Aorta (tissue), 5 donors: Measurements from ENCODE around the gene ERFE. TPM values are rescaled to one million over a fixed set of nuclear protein-coding genes. Genes with fewer than 3 reads are reported as not detected.
A peak's percentile ranks its signal among the peaks of the same experiment; 100 is the strongest.
"Not testable (repeated sequence)": the region's sequence is repeated elsewhere in the genome, so short reads cannot be mapped to it uniquely, and the experiment has no call there.

Experiments used
- ATAC-seq: fragments of 200-7000 bp; cut with Tn5 transposase; one replicate; pipeline ENCODE4 v1.9.1; 2022; ENCODE audit warnings: moderate library complexity; ENCODE audit not compliant: low FRiP score
- DNase-seq, 2 donors: peaks; one replicate each; pipeline ENCODE4 v3.0.0-alpha.2; 2020
- H3K27ac ChIP-seq, 2 donors: one replicate each; pipeline ENCODE4 v1.5.1; 2013; ENCODE audit warnings: low read length in 2 of 2, mild to moderate bottlenecking in 2 of 2, moderate library complexity in 2 of 2, control low read depth in 1 of 2, inconsistent platforms in 1 of 2, low read depth in 1 of 2
- H3K27me3 ChIP-seq, 2 donors: one replicate each; pipeline ENCODE4 v1.6.1; 2013; ENCODE audit warnings: control low read depth in 1 of 2, low read length in 1 of 2, mild to moderate bottlenecking in 1 of 2, moderate library complexity in 1 of 2; ENCODE audit not compliant: insufficient read depth in 2 of 2, control insufficient read depth in 1 of 2
- H3K36me3 ChIP-seq, 2 donors: one replicate each; pipeline ENCODE4 v1.6.1; 2013; ENCODE audit warnings: control low read depth in 1 of 2, low read length in 1 of 2, mild to moderate bottlenecking in 1 of 2; ENCODE audit not compliant: insufficient read depth in 2 of 2, control insufficient read depth in 1 of 2
- H3K4me1 ChIP-seq, 2 donors: one replicate each; pipeline ENCODE4 v1.6.1; 2013; ENCODE audit warnings: low read length in 2 of 2, control low read depth in 1 of 2, mild to moderate bottlenecking in 1 of 2, moderate library complexity in 1 of 2; ENCODE audit not compliant: insufficient read depth in 2 of 2, control insufficient read depth in 1 of 2
- H3K4me3 ChIP-seq, 2 donors: one replicate each; pipeline ENCODE4 v1.5.1; 2013; ENCODE audit warnings: low read length in 2 of 2, control low read depth in 1 of 2, mild to moderate bottlenecking in 1 of 2
- H3K9me3 ChIP-seq: one replicate; pipeline ENCODE4 v1.6.1; 2013; ENCODE audit warnings: mild to moderate bottlenecking, low read length; ENCODE audit not compliant: control insufficient read depth
- WGBS, 2 donors: extraction: QIAGEN DNeasy Blood & Tissue Kit; methylation state at CpG; one replicate each; pipeline ENCODE4 v1.1.7; 2013; 5-methylcytosine and 5-hydroxymethylcytosine counted together
- intact Hi-C, 2 donors: fragments of 100-400 bp; cut with DNase I; formaldehyde crosslinking; loops; one replicate each; pipeline versions ENCODE4 v1.14.2 to v1.15.0; 2022
- long read RNA-seq, 2 donors: library from polyadenylated mRNA; unstranded; transcript quantifications; one replicate each; pipeline ENCODE4 v2.0.0, GENCODE V29; 2020 to 2021
- polyA plus RNA-seq, 2 donors: library from polyadenylated mRNA; stranded (reverse); fragments of 200-250 nt; gene quantifications; one replicate each; pipeline ENCODE4 v1.2.3, GENCODE V29; 2013
- total RNA-seq, 2 donors: library from RNA; stranded (reverse); fragmentation: NEBNext Ultra II Directional; extraction: Animal tissue kit (Norgen Biotek cat#: 25700); gene quantifications; one replicate each; pipeline ENCODE4 v1.2.1, GENCODE V29; 2021
- donor health status: healthy with polysubstance abuse.
- donor health status: Bipolar disorder and iron deficiency.
- donor health status: DM: no; HTN: no; CAD: no.
- donor health status: DM: no; HTN: no; CAD: no.
- donor health status: DM: yes; HTN: yes; CAD: no.

Gene ERFE
- total RNA-seq, result 1 to 10 TPM in 1 of 2 donors, under 1 TPM in 1; 0.96 to 2.5 TPM
- polyA plus RNA-seq, result 1 to 10 TPM in 1 of 2 donors, not detected in 1; 2.8 TPM
- long read RNA-seq, donor 1, partial matches to known transcripts, result 0 of 2 reads
- long read RNA-seq, donor 1, other reads (novel, unspliced or antisense), result 2 of 2 reads
- long read RNA-seq, donor 2, partial matches to known transcripts, result 0 of 1 reads
- long read RNA-seq, donor 2, other reads (novel, unspliced or antisense), result 1 of 1 reads

DNA sequence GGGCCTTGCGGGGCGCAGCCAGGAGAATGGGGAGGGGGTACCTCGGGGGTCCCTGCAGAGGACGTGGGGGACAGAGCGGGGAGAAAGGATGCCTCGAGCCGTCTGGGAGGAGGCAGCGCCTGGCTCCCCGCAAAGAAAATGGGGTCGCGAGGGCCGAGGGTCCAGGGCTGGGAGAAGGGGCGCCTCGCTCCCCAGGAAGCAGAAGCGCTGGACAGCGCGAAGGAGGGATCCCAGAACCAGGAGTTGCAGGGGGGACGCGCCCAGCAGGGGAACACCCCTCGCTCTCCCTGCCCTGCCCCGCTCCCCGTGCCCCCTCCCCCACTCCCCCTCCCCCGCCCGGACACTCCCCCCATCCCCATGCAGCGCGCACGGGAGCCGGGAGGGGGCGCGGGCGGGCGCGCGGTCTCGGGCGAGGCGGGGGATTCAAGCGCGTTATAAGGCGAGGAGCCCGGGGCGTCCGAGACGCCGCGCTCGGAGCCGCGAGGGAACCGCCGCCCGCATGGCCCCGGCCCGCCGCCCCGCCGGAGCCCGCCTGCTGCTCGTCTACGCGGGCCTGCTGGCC is at the start of gene ERFE:
Gene ERFE, plus strand, starts transcription at position 462 of the 562 bp plus-strand sequence. Its CDS starts 38 bp downstream, at position 500.
- Histone ChIP-seq H3K9me3 (no peaks in the 10 kb centered on the region), H3K36me3 (no peaks in the 10 kb centered on the region), H3K4me3 (peak within 1 kb of the TSS; percentile 3 to 21), H3K27ac (no peak within 1 kb of the TSS), H3K27me3 (no peaks in the 10 kb centered on the region), H3K4me1 (no peaks in the 10 kb centered on the region)
- ATAC-seq (peak; percentile 37), DNase-seq (peak; percentile 49 to 87)
- WGBS, 2 donors, result 9 to 22% methylated on average over 12 to 49 of the region's 61 CpGs
- intact Hi-C loops, result no loop called here

- Histone ChIP-seq H3K27ac (no peak overlapping the region), H3K4me1 (no peaks in the 10 kb centered on the region), H3K36me3 (no peaks in the 10 kb centered on the region), H3K4me3 (no peak overlapping the region), H3K27me3 (no peaks in the 10 kb centered on the region), H3K9me3 (no peaks in the 10 kb centered on the region)
- no peak for ATAC-seq
- 90 to 94% methylated on average over 13 of the region's 13 CpGs for WGBS, 2 donors
- intact Hi-C loops, result no loop called here
- peak; percentile 25 to 35 for DNase-seq
These were observed 45.2 kb upstream of the ERFE start for GRCh38 chr2:238113611-238114010.

- H3K27ac ChIP-seq, result no peak overlapping the region
- H3K4me3 ChIP-seq, result no peak overlapping the region
- 75 to 82% methylated on average over 16 of the region's 16 CpGs for WGBS, 2 donors
- intact Hi-C loops, result no loop called here
- no peaks in the 10 kb centered on the region for H3K27me3 ChIP-seq
- ATAC-seq (no peak), DNase-seq (peak; percentile 26 to 67)
- no peaks in the 10 kb centered on the region for H3K4me1 ChIP-seq
- no peaks in the 10 kb centered on the region for H3K36me3 ChIP-seq
- H3K9me3 ChIP-seq, result no peaks in the 10 kb centered on the region
These were observed 44.4 kb upstream of the ERFE start for GRCh38 chr2:238114331-238114841.

DNA sequence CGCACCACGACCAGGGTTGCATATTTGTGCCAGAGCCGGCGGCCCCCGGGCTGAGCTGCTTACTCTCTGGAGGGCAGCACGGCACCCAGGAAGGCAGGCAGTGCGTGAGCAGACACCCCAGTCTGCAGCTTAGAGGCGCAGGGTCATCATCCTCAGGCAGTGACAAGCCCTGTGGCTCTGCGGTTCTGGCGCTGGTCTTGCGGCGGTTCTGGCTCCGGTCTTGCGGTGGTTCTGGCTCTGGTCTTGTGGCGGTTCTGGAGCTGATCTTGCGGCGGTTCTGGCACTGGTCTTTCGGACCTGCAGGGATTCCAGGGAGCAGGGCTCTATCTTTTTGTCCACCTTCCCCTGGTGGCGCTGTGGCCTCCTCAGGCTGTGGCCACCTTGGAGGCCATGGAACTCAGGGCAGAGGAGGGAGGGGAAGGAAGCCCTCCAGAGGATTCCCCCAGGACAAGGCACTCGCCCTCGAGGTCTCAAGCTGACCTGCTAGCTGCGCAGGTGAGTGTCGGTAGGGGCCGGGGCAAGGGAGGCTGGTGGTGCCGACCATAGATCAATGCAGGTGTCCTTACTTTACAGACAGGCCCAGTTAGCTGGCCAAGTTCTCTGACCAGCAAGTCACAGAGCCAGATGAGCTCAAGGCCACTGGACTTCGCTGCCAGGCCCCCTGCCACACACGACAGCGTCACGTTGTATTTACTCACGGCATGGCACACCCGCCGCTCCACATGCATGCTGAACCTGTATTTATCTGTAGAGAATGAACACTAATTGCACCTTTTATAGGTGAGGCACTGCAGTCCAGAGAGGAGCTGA is 43.7 kb upstream of the ERFE start:
- Histone ChIP-seq H3K9me3 (no peaks in the 10 kb centered on the region), H3K27ac (no peak overlapping the region), H3K27me3 (no peaks in the 10 kb centered on the region), H3K36me3 (no peaks in the 10 kb centered on the region), H3K4me3 (no peak overlapping the region), H3K4me1 (no peaks in the 10 kb centered on the region)
- DNase-seq (peak; percentile 26 to 51), ATAC-seq (peak; percentile 29)
- whole genome bisulfite sequencing, 2 donors, result 90 to 91% methylated on average over 32 of the region's 32 CpGs
- intact Hi-C loops, result no loop called here

- 97 to 98% methylated on average over 12 of the region's 12 CpGs for WGBS, 2 donors
- H3K9me3 ChIP-seq, ATAC-seq, H3K4me3 ChIP-seq, H3K27ac ChIP-seq, H3K27me3 ChIP-seq, H3K4me1 ChIP-seq, H3K36me3 ChIP-seq: not testable (repeated sequence)
- peak; percentile 9 to 68 for DNase-seq
- intact Hi-C loops, result loop anchor here in 1 of 2 donors (2.0 kb wide), 1 partner anchor 35 kb away; no protein-coding TSS in a partner anchor
These were observed 43.1 kb upstream of the ERFE start for GRCh38 chr2:238115709-238116108.

GRCh38 chr2:238116298-238117198 is 42.2 kb upstream of the ERFE start:
- WGBS, 2 donors, result 93 to 94% methylated on average over 21 of the region's 21 CpGs
- no peaks in the 10 kb centered on the region for H3K36me3 ChIP-seq
- DNase-seq, result peak; percentile 28 to 62
- no peaks in the 10 kb centered on the region for H3K9me3 ChIP-seq
- ATAC-seq, result no peak
- intact Hi-C loops, result loop anchor here in 1 of 2 donors (2.0 kb wide), 1 partner anchor 36 kb away; no protein-coding TSS in a partner anchor
- no peaks in the 10 kb centered on the region for H3K27me3 ChIP-seq
- H3K4me1 ChIP-seq, result no peaks in the 10 kb centered on the region
- H3K27ac ChIP-seq, result no peak overlapping the region
- no peak overlapping the region for H3K4me3 ChIP-seq

- Histone ChIP-seq H3K36me3 (no peaks in the 10 kb centered on the region), H3K27ac (no peak overlapping the region), H3K4me3 (no peak overlapping the region), H3K9me3 (no peaks in the 10 kb centered on the region), H3K4me1 (no peaks in the 10 kb centered on the region), H3K27me3 (no peaks in the 10 kb centered on the region)
- intact Hi-C loops, result loop anchor here in 1 of 2 donors (2.0 kb wide), 1 partner anchor 37 kb away; no protein-coding TSS in a partner anchor
- 72 to 74% methylated on average over 10 to 11 of the region's 11 CpGs for WGBS, 2 donors
- DNase-seq, result peak; percentile 32 to 50
- ATAC-seq, result no peak
These were observed 41.3 kb upstream of the ERFE start for GRCh38 chr2:238117199-238118154.
